Measurements from ENCODE around the gene TARDBP. TPM values are rescaled to one million over a fixed set of nuclear protein-coding genes. Genes with fewer than 3 reads are reported as not detected.
A peak's percentile ranks its signal among the peaks of the same experiment; 100 is the strongest.

The TARDBP gene
- total and polyA plus RNA-seq, 9 of the 15 experiments (the other 6 are each of a cell fraction or from before 2014, with no cell fraction given): 122 to 515 (median 243) TPM

GRCh38 chr1:11012260-11013159, at the start of gene TARDBP (continued):
- TF ChIP-seq, protein P1, sequence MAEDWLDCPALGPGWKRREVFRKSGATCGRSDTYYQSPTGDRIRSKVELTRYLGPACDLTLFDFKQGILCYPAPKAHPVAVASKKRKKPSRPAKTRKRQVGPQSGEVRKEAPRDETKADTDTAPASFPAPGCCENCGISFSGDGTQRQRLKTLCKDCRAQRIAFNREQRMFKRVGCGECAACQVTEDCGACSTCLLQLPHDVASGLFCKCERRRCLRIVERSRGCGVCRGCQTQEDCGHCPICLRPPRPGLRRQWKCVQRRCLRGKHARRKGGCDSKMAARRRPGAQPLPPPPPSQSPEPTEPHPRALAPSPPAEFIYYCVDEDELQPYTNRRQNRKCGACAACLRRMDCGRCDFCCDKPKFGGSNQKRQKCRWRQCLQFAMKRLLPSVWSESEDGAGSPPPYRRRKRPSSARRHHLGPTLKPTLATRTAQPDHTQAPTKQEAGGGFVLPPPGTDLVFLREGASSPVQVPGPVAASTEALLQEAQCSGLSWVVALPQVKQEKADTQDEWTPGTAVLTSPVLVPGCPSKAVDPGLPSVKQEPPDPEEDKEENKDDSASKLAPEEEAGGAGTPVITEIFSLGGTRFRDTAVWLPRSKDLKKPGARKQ (CRISPR knock-in tag; IDR thresholded peaks at IDR 0.05): no peak
- peak; percentile 99 for TF ChIP-seq MBD2 (IDR thresholded peaks at IDR 0.05; ENCODE audit: borderline replicate concordance, low read depth)
- no peak for TF ChIP-seq RBM34 (IDR thresholded peaks at IDR 0.05; ENCODE audit: borderline replicate concordance, insufficient read depth, low read length)
- no peak for TF ChIP-seq ZNF780A (CRISPR knock-in tag; IDR thresholded peaks at IDR 0.05)
- TF ChIP-seq NR1H2 (CRISPR knock-in tag; IDR thresholded peaks at IDR 0.05): peak; percentile 95
- peak; percentile 59; the same call in 1 of the 2 replicates for TF ChIP-seq JUN (IDR thresholded peaks at IDR 0.05; ENCODE audit: borderline replicate concordance, low read depth, low read length)
- peak; percentile 88; the same call in 1 of the 2 replicates for TF ChIP-seq JUN (CRISPR knock-in tag; IDR thresholded peaks at IDR 0.05; ENCODE audit: borderline replicate concordance)
- TF ChIP-seq ZNF445 (CRISPR knock-in tag; IDR thresholded peaks at IDR 0.05; ENCODE audit: low read depth): no peak
- TF ChIP-seq ZNF143 (CRISPR knock-in tag; IDR thresholded peaks at IDR 0.05): peak; percentile 71
- TF ChIP-seq, protein P2, sequence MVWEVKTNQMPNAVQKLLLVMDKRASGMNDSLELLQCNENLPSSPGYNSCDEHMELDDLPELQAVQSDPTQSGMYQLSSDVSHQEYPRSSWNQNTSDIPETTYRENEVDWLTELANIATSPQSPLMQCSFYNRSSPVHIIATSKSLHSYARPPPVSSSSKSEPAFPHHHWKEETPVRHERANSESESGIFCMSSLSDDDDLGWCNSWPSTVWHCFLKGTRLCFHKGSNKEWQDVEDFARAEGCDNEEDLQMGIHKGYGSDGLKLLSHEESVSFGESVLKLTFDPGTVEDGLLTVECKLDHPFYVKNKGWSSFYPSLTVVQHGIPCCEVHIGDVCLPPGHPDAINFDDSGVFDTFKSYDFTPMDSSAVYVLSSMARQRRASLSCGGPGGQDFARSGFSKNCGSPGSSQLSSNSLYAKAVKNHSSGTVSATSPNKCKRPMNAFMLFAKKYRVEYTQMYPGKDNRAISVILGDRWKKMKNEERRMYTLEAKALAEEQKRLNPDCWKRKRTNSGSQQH (CRISPR knock-in tag; IDR thresholded peaks at IDR 0.05): no peak
- TF ChIP-seq TFAM (CRISPR knock-in tag; conservative IDR thresholded peaks at IDR 0.05): no peak
- no peak for TF ChIP-seq FOXJ2 (tag; IDR thresholded peaks at IDR 0.05)
- no peak for TF ChIP-seq RFX5 (IDR thresholded peaks at IDR 0.05; ENCODE audit: low read depth, low read length)
- 0 out of 2 replicates have a peak, but pooled peaks have one; percentile 11 for TF ChIP-seq NCOR1 (IDR thresholded peaks at IDR 0.05)
- peak; percentile 96 for TF ChIP-seq NEUROD1 (IDR thresholded peaks at IDR 0.05; ENCODE audit: borderline replicate concordance, low read depth, low read length, partially characterized antibody)
- 0 out of 4 replicates have a peak, but pooled peaks of 1 of the 2 experiments have one; percentile 1 for TF ChIP-seq RAD21 (CRISPR knock-in tag; conservative IDR thresholded peaks at IDR 0.05 in 1 of 2, IDR thresholded peaks at IDR 0.05 in 1 of 2)
- no peak for TF ChIP-seq ZNF785 (CRISPR knock-in tag; IDR thresholded peaks at IDR 0.05)
- TF ChIP-seq E2F5 (CRISPR knock-in tag; IDR thresholded peaks at IDR 0.05): peak; percentile 86
- TF ChIP-seq POLR2B (IDR thresholded peaks at IDR 0.05; ENCODE audit: low read depth, partially characterized antibody): peak; percentile 94
- peak; percentile 85 for TF ChIP-seq ZNF263 (CRISPR knock-in tag; IDR thresholded peaks at IDR 0.05; ENCODE audit: borderline replicate concordance)
- no peak for TF ChIP-seq RBM17 (IDR thresholded peaks at IDR 0.05; ENCODE audit: borderline replicate concordance, low read depth, low read length)
- peak; percentile 90 for TF ChIP-seq RNF2 (IDR thresholded peaks at IDR 0.05)
- peak; percentile 88 for TF ChIP-seq ZBTB1 (CRISPR knock-in tag; IDR thresholded peaks at IDR 0.05; ENCODE audit: borderline replicate concordance, low read depth)
- no peak for TF ChIP-seq ZNF217 (CRISPR knock-in tag; IDR thresholded peaks at IDR 0.05)
- no peak for TF ChIP-seq ZNF146 (CRISPR knock-in tag; IDR thresholded peaks at IDR 0.05; ENCODE audit: unreplicated experiment)

Data from K562 (cell line).